K562 (cell line): ENCODE results near the gene ABHD16B. TPM values are rescaled to one million over a fixed set of nuclear protein-coding genes. Genes with fewer than 3 reads are reported as not detected.

Source experiments
- ATAC-seq: fragments of 200-7000 bp; cut with Tn5 transposase; 3 replicates; pipeline ENCODE4 v1.9.1; 2020; ENCODE audit warnings: moderate library complexity
- BruUV-seq: library from RNA; stranded (reverse); fragments of 400-500 nt; replicated peaks from 2 replicates; lab custom pipeline; 2021; lab: Mats Ljungman, UMichigan
- CTCF ChIA-PET: fragments of 300-600 bp; formaldehyde crosslinking; extraction: SDS; loops from one replicate; lab custom pipeline; 2021; ENCODE audit warnings: low intra/inter-chr PET ratio; lab: Yijun Ruan, JAX
- POLR2A ChIA-PET: fragments of 300-600, 350-650 bp; sonication (Branson Sonifier 250); formaldehyde crosslinking; extraction: SDS; loops from one replicate; lab custom pipeline; 2021; ENCODE audit warnings: antibody characterized with exemption, inconsistent platforms; lab: Yijun Ruan, JAX
- DNase-seq, 4 experiments: peaks; one replicate each; pipeline versions ENCODE4 v3.0.0 to v3.0.0-alpha.2; 2011 to 2018; ENCODE audit warnings: low spot score in 3 of 4, mixed read lengths in 3 of 4; ENCODE audit errors: extremely low read depth in 1 of 4
- FAIRE-seq: peaks from 2 replicates; lab custom pipeline; 2011; peaks lifted over from hg19 to GRCh38; lab: Jason Lieb, UNC
- H2AFZ ChIP-seq: 2 replicates; pipeline ENCODE4 v1.6.0; 2011; ENCODE audit warnings: low read depth, low read length, control low read depth, inconsistent platforms
- H3K27ac ChIP-seq: fragments of 200-600 bp; 3 replicates; pipeline ENCODE4 v1.8.0; 2011; ENCODE audit warnings: low read depth, mild to moderate bottlenecking, control low read depth, inconsistent platforms, low read length, moderate library complexity, mixed read lengths; ENCODE audit errors: extremely low read depth
- H3K27me3 ChIP-seq, 2 experiments: fragments of 300-600 bp in 1 of 2; 2 replicates in 1 of 2; 3 replicates in 1 of 2; pipeline versions ENCODE4 v1.6.0 to v1.8.0; 2011; ENCODE audit warnings: inconsistent platforms in 2 of 2, low read length in 2 of 2, mild to moderate bottlenecking in 1 of 2, mixed read lengths in 1 of 2, moderate library complexity in 1 of 2; ENCODE audit not compliant: control insufficient read depth in 2 of 2, insufficient read depth in 2 of 2
- H3K36me3 ChIP-seq: fragments of 300-600 bp; 3 replicates; pipeline ENCODE4 v1.8.0; 2011; ENCODE audit warnings: mild to moderate bottlenecking, low read length, inconsistent platforms; ENCODE audit not compliant: control insufficient read depth, insufficient read depth
- H3K4me1 ChIP-seq, 2 experiments: fragments of 200-600 bp in 1 of 2; replicated peaks in 1 of 2; 2 replicates in 1 of 2; 3 replicates in 1 of 2; pipeline versions ENCODE4 v1.5.1 to v1.8.0; 2011; ENCODE audit warnings: inconsistent platforms in 2 of 2, low read length in 2 of 2, mild to moderate bottlenecking in 1 of 2, mixed read lengths in 1 of 2, moderate library complexity in 1 of 2; ENCODE audit not compliant: control insufficient read depth in 2 of 2, insufficient read depth in 2 of 2
- H3K4me2 ChIP-seq: 2 replicates; pipeline ENCODE4 v1.6.1; 2011; ENCODE audit warnings: low read length, control low read depth, inconsistent platforms, mixed read lengths; ENCODE audit not compliant: insufficient read depth
- H3K4me3 ChIP-seq: fragments of 200-600 bp; sonication (generic), shearing (Covaris generic); 2 replicates; pipeline ENCODE4 v1.5.1; 2016; ENCODE audit warnings: control low read depth, inconsistent platforms
- H3K79me2 ChIP-seq: fragments of 200-600 bp; 3 replicates; pipeline ENCODE4 v1.8.0; 2011; ENCODE audit warnings: low read length, inconsistent platforms; ENCODE audit not compliant: control insufficient read depth, insufficient read depth
- H3K9ac ChIP-seq, 2 experiments: 2 replicates each; pipeline versions ENCODE4 v1.6.0 to v1.6.1; 2011; ENCODE audit warnings: low read depth in 2 of 2, low read length in 2 of 2, control low read depth in 1 of 2, inconsistent platforms in 1 of 2, mild to moderate bottlenecking in 1 of 2, mixed read lengths in 1 of 2; ENCODE audit not compliant: insufficient read depth in 1 of 2
- H3K9me1 ChIP-seq: one replicate; pipeline ENCODE4 v1.6.0; 2011; ENCODE audit warnings: inconsistent platforms, mild to moderate bottlenecking, low read length, moderate library complexity; ENCODE audit not compliant: control insufficient read depth, insufficient read depth
- H3K9me3 ChIP-seq: replicated peaks from 2 replicates; pipeline ENCODE4 v1.5.1; 2011; ENCODE audit warnings: low read depth, low read length, inconsistent platforms; ENCODE audit not compliant: control insufficient read depth, insufficient read depth
- H4K20me1 ChIP-seq: replicated peaks from 2 replicates; pipeline ENCODE4 v1.6.1; 2011; ENCODE audit warnings: low read length, inconsistent platforms, mixed read lengths; ENCODE audit not compliant: control insufficient read depth, insufficient read depth
- CAMTA2 ChIP-seq: fragments of 250-450 bp; sonication (Bioruptor Pico); conservative IDR thresholded peaks from 2 replicates; pipeline ENCODE4 v1.5.1; 2022
- CTCFL ChIP-seq: IDR thresholded peaks from 2 replicates; pipeline ENCODE4 v1.6.1; 2011; ENCODE audit warnings: borderline replicate concordance, low read depth, mild to moderate bottlenecking, moderate library complexity, low read length; ENCODE audit not compliant: insufficient read depth, poor library complexity, severe bottlenecking
- DDX20 ChIP-seq: fragments of 450-650 bp; IDR thresholded peaks from 2 replicates; pipeline ENCODE4 v1.6.1; 2016; ENCODE audit warnings: missing genetic modification characterization, low read depth, mild to moderate bottlenecking, missing compliant biosample characterization, moderate library complexity
- HINFP ChIP-seq: fragments of 450-650 bp; conservative IDR thresholded peaks from 2 replicates; pipeline ENCODE4 v1.6.1; 2016; ENCODE audit warnings: missing genetic modification characterization, low read depth, mild to moderate bottlenecking, control low read depth, missing compliant biosample characterization
- REST ChIP-seq, 2 experiments: fragments of 450-650 bp; formaldehyde crosslinking in 1 of 2; IDR thresholded peaks; 2 replicates each; pipeline versions ENCODE4 v1.4.0 to v1.6.1; 2014 to 2020; ENCODE audit warnings: mild to moderate bottlenecking in 2 of 2, borderline replicate concordance in 1 of 2, low read depth in 1 of 2
- WGBS: fragments of 100-300 bp; shearing (Covaris generic); methylation state at CpG from one replicate; pipeline ENCODE4 v1.1.6; 2016; ENCODE audit warnings: low coverage, mixed read lengths; ENCODE audit not compliant: insufficient coverage; ENCODE audit errors: missing lambda C conversion rate; 5-methylcytosine and 5-hydroxymethylcytosine counted together
- in situ Hi-C: fragments of 300-500 bp; cut with MboI; formaldehyde crosslinking; loops from 4 replicates; pipeline ENCODE4 v1.15.0; 2018; ENCODE audit warnings: inconsistent platforms, mixed read lengths
- intact Hi-C: fragments of 100-400 bp; cut with micrococcal nuclease; formaldehyde crosslinking; loops from 2 replicates; pipeline ENCODE4 v1.14.2; 2022
- polyA plus RNA-seq, 8 experiments: library from polyadenylated mRNA; depleted of rRNA in 4 of 8; stranded (reverse) in 5 of 8; unstranded in 3 of 8; fragments of >200 nt; fragmentation: Nextera tagmentation in 2 of 8; fragmentation: Illumina TruSeq in 1 of 8; extraction: Ambion mirVana in 2 of 8; extraction: Trizol in 1 of 8; gene quantifications; 2 replicates each; pipeline versions ENCODE4 v1.2.1 to v1.2.3, GENCODE V29; 2011 to 2014; ENCODE audit warnings: inconsistent platforms in 1 of 8, missing spikeins in 1 of 8
- total RNA-seq, 7 experiments: library from RNA; depleted of rRNA in 6 of 7; stranded (reverse); fragments of >200 nt in 6 of 7; fragmentation: Illumina TruSeq in 2 of 7; extraction: Trizol in 2 of 7; gene quantifications; 2 replicates each; pipeline versions ENCODE4 v1.2.1 to v1.2.3, GENCODE V29; 2011 to 2021; ENCODE audit warnings: low replicate concordance in 1 of 7

ABHD16B gene
- total and polyA plus RNA-seq, 9 of the 15 experiments (the other 6 are each of a cell fraction or from before 2014, with no cell fraction given): not detected

GRCh38 chr20:63895202-63895951 is 34.1 kb downstream of the ABHD16B start:
- DNase-seq (no peak), FAIRE-seq (peak; percentile 44), ATAC-seq (no peak)
- Histone ChIP-seq H3K36me3 (peaks cover 32% of the 10 kb centered on the region; the same call in 2 of the 3 replicates), H3K9ac (peak overlapping the region; percentile 85 to 89), H3K27me3 (no peaks in the 10 kb centered on the region), H3K9me1 (no peaks in the 10 kb centered on the region), H3K4me2 (peak overlapping the region; percentile 92), H2AFZ (no peak overlapping the region), H3K4me1 (peaks cover 30 to 50% of the 10 kb centered on the region in 2 experiments), H3K27ac (peak overlapping the region; percentile 78), H4K20me1 (peaks cover 27% of the 10 kb centered on the region), H3K79me2 (peaks cover 50% of the 10 kb centered on the region), H3K4me3 (peak overlapping the region; percentile 61), H3K9me3 (no peaks in the 10 kb centered on the region)
- ChIA-PET CTCF (no interaction called here), POLR2A (interaction anchor here (0.6 to 1.2 kb wide), 8 partner anchors 10 to 374 kb away, joined by 3 to 4 read pairs (median 4); partner anchors contain the start of genes ARFRP1, PPDPF, TPD52L2 and ZGPAT)
- 0% methylated on average over 11 of the region's 87 CpGs for WGBS
- intact Hi-C loops (no loop called here), in situ Hi-C loops (no loop called here)
- no TSS peak for BruUV-seq
- TF ChIP-seq REST (IDR thresholded peaks at IDR 0.05; ENCODE audit: borderline replicate concordance) (peak; percentile 37; the same call in 1 of the 2 replicates), REST (CRISPR knock-in tag; IDR thresholded peaks at IDR 0.05; ENCODE audit: low read depth) (no peak), CTCFL (no peak), CAMTA2 (CRISPR knock-in tag) (no peak), DDX20 (no peak), HINFP (tag) (no peak)
